Choroid plexus epithelial cell (primary cell): ENCODE data around the gene RSRP1.

Experiments used
- DNase-seq: peaks from one replicate; pipeline ENCODE4 v3.0.0-alpha.2; 2010; ENCODE audit warnings: low read depth
- H3K4me3 ChIP-seq: 2 replicates; pipeline ENCODE4 v1.5.1; 2011; ENCODE audit warnings: low read depth, mild to moderate bottlenecking, control low read depth, low read length, moderate library complexity
- TF ChIP-seq, protein P1 (sequence below): conservative IDR thresholded peaks from 2 replicates; pipeline ENCODE4 v1.5.1; 2011; ENCODE audit warnings: low read depth, mild to moderate bottlenecking, control low read depth, inconsistent platforms, low read length, moderate library complexity

The RSRP1 gene

DNA sequence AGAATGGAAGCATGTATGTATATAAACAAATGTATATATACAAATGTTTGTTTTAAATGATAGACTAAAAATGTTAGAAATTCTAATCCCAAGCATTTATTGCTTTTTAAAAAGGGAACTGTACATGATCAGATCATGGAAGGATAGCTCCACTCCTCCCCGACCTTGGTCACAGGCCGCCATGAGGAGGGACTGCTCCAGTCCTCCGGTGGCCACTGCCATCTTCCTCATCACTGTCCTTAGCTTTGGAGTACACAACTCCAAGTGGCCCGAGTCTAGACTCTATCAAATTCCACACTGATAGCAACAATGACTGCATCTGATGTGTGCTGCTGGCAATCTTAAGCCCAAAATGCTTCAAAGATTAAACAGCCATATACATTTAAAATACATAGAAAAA lies 24.6 kb downstream of the RSRP1 start:
- no peak overlapping the region for H3K4me3 ChIP-seq
- TF ChIP-seq, protein P1, sequence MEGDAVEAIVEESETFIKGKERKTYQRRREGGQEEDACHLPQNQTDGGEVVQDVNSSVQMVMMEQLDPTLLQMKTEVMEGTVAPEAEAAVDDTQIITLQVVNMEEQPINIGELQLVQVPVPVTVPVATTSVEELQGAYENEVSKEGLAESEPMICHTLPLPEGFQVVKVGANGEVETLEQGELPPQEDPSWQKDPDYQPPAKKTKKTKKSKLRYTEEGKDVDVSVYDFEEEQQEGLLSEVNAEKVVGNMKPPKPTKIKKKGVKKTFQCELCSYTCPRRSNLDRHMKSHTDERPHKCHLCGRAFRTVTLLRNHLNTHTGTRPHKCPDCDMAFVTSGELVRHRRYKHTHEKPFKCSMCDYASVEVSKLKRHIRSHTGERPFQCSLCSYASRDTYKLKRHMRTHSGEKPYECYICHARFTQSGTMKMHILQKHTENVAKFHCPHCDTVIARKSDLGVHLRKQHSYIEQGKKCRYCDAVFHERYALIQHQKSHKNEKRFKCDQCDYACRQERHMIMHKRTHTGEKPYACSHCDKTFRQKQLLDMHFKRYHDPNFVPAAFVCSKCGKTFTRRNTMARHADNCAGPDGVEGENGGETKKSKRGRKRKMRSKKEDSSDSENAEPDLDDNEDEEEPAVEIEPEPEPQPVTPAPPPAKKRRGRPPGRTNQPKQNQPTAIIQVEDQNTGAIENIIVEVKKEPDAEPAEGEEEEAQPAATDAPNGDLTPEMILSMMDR: no peak
- no peak for DNase-seq

DNA sequence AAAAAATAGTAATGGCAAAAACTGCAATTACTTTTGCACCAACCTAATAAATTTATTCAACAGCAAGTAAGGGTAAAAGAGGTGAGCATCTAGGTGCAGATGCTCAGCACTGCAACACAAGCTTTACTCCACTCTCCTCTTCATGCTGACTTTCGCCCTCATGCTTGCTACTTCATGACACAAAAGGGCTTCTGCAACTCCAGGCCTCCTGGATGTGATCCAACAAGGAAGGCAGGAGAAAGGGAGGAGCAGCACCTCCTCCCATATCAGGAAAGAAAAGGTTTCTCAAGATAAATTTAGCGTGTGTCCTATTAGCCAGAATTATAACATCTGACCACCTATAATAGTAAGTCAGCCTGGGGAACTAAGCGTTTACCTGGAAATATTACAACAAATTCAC lies 26.6 kb downstream of the RSRP1 start:
- TF ChIP-seq, protein P1: no peak
- H3K4me3 ChIP-seq: no peak overlapping the region
- no peak for DNase-seq

DNA sequence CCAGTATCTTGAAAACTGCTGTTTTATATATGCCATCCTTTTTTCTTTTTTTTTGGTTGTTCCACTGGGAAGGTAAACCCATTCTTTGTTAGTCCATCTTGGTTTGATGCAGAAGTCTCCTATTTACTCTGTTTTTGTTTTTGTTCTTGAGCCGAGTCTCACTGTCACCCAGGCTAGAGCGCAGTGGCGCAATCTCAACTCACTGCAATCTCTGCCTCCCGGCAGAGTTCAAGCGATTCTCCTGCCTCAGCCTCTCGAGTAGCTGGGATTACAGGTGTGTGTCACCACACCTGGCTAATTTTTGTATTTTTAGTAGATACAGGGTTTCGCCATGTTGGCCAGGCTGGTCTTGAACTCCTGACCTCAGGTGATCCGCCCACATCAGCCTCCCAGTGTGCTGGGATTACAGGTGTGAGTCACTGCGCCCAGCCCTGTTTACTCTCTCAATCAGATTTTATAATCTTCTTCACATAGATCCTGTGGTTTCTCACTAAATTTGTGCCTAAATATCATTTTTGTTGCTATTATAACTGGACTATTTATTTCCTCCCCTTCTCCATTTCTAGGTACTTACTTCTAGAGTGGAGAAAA lies 27.5 kb downstream of the RSRP1 start:
- H3K4me3 ChIP-seq: no peak overlapping the region
- DNase-seq: no peak
- TF ChIP-seq, protein P1: no peak

DNA sequence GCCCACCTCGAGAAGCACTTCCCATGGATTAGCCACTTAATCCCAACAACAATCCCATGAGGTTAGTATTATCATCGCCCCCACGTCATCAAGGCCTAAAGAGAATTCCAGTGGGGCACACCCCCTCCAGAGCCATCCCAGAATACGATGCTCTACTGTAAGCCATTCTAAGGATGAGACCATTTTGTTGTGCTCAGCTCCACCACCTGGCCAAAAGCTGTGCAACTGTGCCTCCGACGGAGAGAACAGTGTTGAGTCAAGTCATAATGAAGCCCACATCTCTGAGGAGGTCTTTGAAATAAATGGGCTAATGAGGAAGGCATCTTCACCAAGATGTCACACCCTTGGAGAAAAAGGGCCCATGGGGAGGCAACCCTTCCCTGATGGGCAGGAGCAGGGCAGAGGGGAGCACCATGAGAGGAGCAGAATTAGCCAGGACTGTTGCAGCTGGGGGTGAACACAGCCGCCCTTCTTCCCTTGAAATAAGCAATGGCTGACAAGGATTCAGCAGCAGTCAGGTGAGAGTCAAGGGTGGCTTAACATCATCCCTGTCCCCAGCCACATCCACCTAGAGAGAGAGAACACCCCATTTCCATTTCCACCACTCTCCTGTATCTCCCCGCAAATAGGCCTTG lies 29.5 kb downstream of the RSRP1 start:
- DNase-seq: no peak
- H3K4me3 ChIP-seq: no peak overlapping the region

DNA sequence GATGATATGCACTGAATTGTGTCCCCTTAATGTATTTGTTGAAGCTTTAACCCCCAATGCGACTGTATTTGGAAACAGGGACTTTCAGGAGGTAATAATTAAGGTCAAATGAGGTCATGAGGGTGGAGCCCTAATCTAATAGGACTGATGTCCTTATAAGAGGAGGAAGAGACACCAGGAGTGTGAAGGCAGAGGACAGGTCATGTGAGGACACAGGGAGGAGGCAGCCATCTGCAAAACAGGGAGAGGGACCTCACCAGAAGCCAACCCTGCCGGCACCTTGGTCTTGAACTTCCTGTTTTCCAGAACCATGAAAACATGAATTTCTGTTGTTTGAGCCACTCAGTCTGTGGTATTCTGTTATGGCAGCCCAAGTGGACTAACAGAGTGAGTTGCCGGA lies 30.2 kb downstream of the RSRP1 start:
- TF ChIP-seq, protein P1: no peak
- no peak for DNase-seq
- H3K4me3 ChIP-seq: no peak overlapping the region

More for the DNA sequence above, 29.5 kb downstream of the RSRP1 start:
- TF ChIP-seq, protein P1: no peak

DNA sequence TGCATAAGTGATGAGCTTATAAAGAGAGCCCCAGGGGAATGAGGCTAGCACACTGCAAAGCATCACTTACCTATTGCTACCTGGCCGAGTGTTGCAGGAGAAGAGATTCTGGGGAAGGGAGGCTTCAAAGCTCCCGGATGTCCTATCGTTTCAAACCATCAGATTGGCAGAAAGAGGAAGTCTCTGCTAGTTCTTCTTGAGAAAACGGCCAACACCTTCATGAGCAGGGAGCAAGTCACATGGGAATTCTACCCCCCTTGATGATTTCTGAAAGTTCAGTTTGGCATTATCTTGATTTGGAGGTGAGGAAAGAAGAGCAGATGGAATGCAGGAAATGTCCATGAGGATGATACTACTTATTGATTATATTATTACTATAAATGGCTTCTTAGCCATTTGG lies 31.1 kb downstream of the RSRP1 start:
- H3K4me3 ChIP-seq: no peak overlapping the region
- DNase-seq: no peak
- TF ChIP-seq, protein P1: no peak

DNA sequence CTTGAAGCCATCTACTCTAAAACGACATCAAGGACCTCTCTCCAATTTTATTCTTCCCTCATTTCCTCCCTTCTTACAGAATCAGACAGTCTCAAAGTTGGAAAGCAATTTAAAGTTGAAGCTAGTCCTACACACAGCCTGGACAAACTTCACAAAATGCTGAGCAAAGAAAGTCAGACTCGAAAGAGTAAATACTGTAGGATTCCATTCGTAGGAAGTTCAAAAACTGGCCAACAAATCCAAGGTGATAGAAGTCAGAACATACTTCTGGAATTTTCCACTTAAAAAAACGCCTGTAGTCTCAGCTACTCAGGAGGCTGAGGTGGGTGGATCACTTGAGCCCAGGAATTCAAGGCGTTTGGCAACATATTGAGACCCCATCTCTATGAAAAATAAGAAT lies 34.5 kb downstream of the RSRP1 start:
- TF ChIP-seq, protein P1: no peak
- DNase-seq: no peak
- no peak overlapping the region for H3K4me3 ChIP-seq
